GM10266 (cell line): ENCODE measurements around the gene CPSF2.

ENCODE experiments used
- DNase-seq: peaks from one replicate; pipeline ENCODE4 v3.0.0; 2012; ENCODE audit errors: extremely low spot score
- TF ChIP-seq, protein P1 (sequence below): IDR thresholded peaks from 2 replicates; pipeline ENCODE4 v1.5.1; 2012; ENCODE audit warnings: mild to moderate bottlenecking, low read depth; ENCODE audit not compliant: control insufficient read depth, insufficient read depth; ENCODE audit errors: missing control alignments

Gene CPSF2

DNA sequence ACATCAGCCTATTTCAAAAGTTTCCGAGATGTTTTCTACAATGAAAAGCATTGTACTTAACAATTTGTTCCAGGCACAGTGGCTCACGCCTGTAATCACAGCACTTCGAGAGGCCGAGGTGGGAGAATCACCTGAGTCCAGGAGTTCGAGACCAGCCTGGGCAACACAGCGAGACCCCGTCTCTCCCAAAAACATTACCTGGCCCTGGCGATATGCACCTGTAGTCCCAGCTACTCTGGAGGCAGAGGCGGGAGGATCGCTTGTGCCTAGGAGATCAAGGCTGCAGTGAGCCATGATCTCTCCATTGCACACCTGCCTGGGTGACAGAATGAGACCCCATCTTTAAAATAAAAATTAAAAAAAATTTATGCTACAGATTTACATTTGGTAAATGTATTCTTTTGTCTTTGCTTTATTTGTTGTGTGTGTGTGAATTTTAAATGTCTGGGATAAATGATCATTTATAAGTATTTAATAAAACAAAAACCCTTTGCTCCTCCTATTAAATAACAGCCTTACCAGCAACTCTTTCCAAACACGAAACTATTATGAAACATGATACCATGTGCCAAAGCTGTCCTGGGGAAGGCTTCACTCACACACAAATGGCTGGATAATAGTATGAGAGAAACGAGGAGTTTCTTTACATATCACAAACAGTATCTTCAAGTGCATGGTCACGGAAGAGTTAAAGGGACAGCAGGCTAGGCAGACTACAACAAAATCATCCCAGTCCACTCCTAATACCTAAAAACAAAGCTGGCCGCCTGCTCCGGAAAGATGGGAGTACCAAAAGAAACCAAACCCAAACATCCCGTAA is 16.5 kb upstream of the CPSF2 start:
- DNase-seq, result no peak
- TF ChIP-seq, protein P1, sequence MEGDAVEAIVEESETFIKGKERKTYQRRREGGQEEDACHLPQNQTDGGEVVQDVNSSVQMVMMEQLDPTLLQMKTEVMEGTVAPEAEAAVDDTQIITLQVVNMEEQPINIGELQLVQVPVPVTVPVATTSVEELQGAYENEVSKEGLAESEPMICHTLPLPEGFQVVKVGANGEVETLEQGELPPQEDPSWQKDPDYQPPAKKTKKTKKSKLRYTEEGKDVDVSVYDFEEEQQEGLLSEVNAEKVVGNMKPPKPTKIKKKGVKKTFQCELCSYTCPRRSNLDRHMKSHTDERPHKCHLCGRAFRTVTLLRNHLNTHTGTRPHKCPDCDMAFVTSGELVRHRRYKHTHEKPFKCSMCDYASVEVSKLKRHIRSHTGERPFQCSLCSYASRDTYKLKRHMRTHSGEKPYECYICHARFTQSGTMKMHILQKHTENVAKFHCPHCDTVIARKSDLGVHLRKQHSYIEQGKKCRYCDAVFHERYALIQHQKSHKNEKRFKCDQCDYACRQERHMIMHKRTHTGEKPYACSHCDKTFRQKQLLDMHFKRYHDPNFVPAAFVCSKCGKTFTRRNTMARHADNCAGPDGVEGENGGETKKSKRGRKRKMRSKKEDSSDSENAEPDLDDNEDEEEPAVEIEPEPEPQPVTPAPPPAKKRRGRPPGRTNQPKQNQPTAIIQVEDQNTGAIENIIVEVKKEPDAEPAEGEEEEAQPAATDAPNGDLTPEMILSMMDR, result no peak

DNA sequence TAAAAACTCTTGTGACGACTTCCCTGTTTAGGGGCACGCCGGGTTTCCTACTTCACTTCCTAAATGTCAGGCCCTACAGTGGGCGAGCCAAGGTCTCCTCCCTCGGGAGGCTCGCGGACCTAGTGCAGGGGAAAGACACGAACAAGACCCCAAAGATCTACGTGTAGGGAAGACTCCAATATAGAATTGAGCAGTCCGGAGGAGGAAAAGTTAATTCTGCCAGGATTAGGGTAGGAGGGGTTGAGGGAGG is 16.0 kb upstream of the CPSF2 start:
- peak; percentile 28 for DNase-seq
- TF ChIP-seq, protein P1, result no peak

DNA sequence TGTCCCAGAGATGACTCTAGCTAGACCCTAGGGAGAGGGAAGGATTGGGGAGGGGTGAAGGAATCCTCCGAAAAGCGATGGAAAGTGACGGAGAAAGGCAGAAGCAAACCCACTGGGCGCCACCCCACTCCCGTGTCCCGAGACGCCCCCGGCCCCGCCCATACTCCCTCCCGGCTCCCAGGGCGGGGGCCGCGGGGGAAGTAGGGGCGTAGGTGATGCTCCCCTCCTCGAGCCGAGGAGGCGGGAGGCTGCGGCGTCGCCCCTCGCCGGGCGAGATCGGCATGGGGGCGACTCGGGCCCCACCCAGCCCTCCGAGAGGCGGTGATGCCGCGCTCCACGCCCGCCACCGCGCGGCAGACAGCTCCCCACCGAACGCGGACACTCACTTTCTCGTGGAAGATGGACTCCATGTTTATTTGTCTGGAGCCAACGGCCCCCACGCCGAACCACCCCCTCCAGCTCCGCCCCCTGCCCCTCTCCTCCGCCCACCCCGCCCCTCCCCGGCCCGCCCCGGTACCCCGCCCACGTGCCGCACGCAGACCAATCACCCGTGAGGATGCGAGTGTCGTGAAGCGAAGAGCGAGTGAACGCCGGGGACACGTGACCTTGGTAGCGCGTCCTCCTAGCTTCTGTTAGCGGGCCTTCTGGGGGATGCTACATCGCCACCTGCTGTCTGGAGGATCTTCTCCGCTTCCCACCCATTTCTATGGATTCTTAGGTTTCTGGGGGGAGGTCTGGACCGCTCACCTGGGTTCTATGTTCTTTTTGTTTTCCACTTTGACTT is 15.4 kb upstream of the CPSF2 start, which contains the start of gene ATXN3:
ATXN3 (minus strand) TSS at position 440 of the 784 bp plus-strand sequence; CDS start at position 410, 30 bp downstream.
- TF ChIP-seq, protein P1, result peak; percentile 82
- DNase-seq, result peak; percentile 95

DNA sequence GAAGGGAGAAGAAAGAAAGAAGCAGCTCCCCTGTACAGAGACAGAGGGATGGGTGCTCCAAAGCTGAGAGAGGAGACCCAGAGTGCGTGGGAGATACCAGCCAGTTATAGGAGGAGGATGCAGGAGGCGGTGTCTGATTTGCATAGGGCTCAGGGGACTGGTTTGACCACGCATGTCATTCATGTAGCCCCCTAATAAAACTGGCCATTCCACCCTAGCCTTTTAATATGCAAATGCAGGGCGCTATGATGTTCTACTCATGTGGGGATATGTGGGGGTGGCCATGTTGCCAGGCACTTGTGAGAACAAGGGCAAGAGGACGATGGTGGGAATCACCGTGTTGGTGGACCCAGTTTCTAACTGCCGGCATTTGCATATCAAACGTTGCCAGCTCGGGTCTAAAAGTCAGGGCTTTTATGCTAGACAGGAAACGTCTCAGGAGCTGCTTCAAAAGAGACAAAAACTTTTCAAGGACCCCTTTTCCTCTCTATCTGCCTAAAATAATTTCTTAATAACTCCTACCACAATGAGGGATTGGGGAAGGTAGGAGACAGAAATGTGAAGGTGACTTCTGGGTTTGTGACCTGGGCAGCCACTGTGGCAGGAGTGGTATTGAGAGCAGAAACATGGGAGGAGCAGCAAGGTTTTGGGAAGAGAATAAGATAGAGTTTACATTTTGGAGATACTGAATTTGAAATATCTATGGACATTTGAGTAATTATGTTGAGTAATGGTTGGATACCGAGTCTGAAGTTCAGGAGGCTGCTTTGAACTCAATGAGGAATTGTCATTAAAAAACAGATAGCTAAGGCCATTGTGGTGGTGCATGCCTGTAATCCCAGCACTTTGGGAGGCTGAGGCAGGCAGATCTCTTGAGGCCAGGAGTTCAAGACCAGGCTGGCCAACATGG is 13.2 kb upstream of the CPSF2 start:
- TF ChIP-seq, protein P1, result no peak
- DNase-seq, result no peak

DNA sequence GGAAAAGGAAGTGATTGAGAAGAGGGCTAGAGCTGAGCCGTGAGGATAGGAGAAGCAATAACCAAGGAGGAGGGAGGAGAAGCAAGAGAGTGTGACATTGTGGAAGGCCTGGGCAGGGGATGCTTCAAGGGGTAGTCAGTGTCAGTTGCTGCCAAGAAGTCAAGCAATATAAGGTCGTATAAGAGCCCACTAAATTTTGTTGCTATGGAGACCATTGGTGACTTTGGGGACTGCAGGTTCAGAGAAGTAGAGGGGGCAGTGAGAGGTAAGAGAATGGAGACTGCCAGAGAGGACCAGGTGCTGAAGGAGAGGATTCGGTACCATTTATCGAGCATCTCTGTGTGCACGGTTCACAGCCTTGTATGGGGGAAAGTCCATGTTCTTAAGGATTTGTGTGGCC is 12.3 kb upstream of the CPSF2 start:
- DNase-seq, result no peak
- TF ChIP-seq, protein P1, result no peak

DNA sequence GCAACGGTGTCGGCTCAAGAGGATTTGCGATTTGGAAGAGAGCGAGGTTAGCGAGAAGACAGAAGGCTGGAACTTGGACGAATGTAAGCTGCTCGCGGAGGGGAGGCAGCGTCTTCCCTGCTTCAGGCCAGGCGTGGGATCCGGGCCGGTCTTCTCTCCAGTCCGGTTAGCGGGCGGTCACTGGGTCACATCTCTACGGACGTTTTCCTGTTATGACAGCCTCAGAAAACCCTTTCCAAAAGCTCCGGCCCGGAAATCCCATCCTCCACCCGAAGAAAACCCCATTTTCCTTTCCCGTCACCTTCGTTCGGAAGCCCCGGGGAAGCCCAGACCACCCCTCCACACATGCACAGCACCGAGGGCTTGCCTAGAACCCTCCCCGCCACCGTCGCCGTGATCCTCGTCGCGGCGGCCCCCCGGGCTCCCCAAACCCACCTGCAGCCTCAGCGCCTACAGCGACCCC is 531 bp upstream of the CPSF2 start:
- DNase-seq, result peak; percentile 34
- TF ChIP-seq, protein P1, result no peak
